Measurements from ENCODE around the gene NKX2-3.

NKX2-3 gene

GRCh38 chr10:99526861-99527504, 5.8 kb upstream of the NKX2-3 start:
- no peak for DNase-seq

GRCh38 chr10:99527526-99528493, 4.9 kb upstream of the NKX2-3 start:
- no peak for DNase-seq

GRCh38 chr10:99528494-99529441, 4.0 kb upstream of the NKX2-3 start:
- peak; percentile 35 for DNase-seq

DNA sequence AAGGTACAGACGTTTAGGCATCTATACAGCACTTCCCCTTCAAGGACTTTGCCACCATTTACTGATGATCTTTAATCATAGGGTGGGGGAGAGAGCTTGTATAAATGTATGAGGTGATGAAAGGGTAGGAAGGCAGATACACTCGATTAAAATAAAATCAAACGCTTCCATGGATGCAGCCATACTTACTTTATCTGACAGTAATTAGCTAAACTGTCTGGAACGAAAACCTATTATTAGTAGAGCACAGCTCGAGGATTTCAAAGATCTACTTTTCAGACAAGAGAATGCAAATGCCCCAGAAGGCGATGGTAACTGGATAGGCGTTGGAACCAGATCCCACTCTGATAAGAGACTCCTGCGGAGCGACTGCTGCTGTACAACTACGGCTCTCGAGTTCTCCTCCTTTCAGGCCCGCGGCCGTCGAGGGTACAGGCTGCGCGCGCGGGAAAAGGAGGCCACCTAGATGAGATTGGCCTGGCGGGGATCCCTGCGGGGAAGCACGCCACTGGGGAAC, 3.1 kb upstream of the NKX2-3 start:
- DNase-seq: peak; percentile 35

DNA sequence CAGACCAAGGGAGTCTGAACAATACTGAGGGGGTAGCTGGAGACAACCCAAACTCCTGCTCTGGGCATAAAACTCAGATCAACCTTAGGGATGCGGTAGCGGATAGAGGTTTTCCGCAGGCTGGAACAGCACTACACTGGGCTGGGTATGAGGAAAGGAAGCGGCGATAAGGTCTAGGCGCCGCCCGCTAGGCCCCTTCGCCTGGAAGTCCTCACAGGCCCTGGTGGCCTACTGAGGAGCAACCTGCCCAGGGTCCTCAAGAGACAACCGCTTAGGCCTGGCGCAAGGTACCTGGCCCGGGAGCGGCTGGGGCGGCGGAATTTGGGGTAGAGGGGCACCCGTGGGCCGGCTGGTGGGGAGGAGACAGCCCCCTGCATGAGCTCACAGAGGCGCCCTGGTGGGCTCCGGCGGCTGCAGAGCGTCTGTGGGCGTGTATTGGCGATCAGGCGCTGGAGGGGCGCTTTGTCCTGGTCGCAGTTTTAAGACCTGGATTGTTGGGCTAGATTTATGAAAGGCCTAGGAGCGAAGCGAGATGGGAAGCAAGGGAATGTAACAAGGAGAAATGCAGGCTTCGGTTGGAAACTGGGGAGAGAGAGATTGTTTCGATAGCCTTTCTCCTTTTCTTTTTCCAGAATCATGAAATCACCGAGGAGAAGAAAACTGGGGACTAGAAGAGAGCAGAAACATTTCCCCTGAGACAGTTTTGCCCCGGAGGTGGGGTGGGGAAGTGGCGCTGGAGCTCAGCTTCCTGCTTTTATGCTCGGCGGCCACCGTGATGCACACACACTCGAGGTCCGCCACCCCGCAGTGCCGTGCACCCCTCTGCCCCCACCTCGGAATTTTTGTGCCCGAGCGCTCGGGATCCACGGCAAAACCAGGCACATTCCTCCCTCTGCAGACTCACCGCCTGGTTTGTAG, 2.4 kb upstream of the NKX2-3 start:
- DNase-seq: no peak

DNA sequence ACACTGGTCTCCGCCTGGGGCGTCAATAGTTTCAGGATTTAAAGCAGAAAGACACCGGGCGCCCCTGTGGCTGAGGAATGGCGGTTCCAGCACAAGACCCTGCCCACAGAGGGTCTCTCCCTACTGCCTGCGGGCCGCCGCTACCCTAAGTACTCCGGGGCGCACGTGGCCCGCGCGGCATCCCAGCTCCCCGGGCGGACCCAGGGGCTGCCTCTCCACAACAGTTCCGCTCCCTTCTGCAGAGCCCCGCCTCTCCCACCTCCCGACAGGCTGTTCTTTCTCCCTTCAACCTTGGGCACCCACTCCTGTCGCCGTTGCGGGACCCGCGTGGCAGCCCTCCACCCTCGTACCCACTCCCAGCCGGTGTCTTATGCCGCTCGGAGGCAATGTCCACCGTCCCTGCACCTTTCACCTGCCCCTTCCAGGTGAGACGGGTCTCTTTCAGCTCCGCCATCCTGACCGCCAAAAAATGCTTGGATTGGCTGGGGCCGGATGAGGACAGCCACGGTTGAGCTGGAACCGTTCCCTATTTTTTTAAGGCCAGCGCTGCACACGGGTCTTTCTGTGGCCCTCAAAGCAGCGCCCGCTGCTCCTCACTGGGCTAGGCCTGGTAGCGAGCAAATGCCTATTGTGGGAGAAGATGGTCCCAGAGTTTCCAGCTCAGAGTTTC, 1.6 kb upstream of the NKX2-3 start:
- DNase-seq: no peak

GRCh38 chr10:99531696-99532593, 797 bp upstream of the NKX2-3 start:
- no peak for DNase-seq

DNA sequence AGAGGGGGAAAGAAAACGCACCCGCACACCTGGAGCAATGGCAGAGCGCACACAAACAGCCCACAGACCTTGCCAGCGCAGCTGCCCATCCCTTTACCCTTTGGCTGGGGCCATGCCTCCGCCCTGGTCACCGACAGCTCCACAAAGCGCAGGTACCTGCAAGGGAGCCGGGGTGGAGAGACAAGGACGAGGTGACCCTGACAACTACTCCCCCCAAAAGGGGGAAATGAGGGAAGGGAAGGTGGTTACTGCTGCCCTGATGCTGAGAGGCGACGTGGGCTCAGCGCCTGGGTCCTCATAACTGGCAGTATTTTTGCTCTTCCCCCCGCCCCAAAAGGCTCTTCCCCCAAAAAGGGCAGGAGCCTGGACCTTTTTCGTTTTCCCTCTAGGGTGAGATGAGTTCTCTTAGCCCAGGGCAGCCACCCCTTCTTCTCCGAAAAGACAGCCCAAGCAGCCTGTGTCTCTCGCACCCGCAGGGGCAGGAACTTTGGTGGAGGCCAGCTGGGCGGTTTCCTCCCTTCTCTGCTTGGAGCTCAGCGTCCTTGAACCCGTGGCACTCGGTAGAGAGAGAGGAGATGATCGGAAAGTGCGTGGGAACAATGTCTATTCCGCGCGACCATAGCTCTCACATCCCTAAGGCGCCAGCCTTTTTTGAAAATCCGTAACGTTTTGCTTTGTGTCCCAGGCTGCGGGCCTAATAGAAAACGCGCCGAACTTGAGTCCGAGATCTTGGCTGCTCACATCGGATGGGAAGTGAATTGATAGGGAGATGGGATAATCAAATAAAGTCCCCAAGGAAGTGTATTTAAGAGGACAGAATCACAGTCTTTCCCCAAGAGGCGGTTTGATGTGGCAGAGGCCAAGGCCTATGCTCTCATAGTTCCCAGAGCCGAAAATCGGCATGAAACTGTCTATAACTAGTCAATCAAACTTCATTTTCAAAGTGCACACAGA, 1.0 kb downstream of the NKX2-3 start:
- DNase-seq: no peak

- no peak for DNase-seq
These were observed 1.8 kb downstream of the NKX2-3 start for GRCh38 chr10:99534450-99534938.

DNA sequence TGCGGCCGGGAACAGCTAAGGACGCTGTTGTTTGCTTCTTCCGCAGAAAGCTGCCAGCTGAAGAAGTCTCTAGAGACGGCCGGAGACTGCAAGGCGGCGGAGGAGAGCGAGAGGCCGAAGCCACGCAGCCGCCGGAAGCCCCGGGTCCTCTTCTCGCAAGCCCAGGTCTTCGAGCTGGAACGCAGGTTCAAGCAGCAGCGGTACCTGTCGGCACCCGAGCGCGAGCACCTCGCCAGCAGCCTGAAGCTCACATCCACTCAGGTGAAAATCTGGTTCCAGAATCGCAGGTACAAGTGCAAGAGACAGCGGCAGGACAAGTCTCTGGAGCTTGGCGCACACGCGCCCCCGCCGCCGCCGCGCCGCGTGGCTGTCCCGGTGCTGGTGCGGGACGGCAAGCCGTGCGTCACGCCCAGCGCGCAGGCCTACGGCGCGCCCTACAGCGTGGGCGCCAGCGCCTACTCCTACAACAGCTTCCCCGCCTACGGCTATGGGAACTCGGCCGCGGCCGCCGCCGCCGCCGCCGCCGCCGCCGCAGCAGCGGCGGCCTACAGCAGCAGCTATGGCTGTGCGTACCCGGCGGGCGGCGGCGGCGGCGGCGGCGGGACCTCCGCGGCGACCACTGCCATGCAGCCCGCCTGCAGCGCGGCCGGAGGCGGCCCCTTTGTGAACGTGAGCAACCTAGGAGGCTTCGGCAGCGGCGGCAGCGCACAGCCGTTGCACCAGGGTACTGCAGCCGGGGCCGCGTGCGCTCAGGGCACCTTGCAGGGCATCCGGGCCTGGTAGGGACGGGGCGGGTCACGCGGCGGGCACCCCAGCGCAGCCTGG, 2.4 kb downstream of the NKX2-3 start:
- DNase-seq: no peak

DNA sequence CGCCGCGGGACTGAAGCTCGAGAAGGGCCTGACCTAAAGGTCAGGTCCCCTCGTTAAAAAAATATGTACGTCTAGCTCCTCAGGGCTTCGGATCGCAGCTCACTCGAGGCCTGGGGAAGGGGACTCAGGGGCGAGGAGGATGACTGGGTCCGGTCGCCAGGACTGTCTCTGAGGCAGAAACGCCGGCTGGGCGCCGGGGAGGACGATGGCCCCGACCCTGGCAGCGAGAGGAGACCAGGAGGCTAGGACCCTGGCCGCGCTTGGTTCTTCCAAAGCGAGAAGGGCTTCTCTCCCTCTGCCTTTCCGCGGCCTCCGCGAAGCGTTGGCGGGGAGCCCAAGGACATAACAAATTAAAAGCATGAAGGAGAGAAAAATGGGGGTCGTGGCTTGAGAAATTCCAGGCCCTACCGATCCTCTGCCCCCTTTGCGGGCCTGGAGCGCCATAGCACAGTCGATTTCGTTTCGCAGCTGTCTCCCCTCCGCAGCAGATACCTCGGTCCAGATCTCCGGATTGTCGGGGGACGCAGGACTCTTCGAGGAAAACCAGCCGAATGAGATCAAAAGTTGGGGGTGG, 3.1 kb downstream of the NKX2-3 start:
- DNase-seq: no peak

- DNase-seq: no peak
These were observed 3.8 kb downstream of the NKX2-3 start for GRCh38 chr10:99536338-99537085.

GRCh38 chr10:99537086-99537988, 4.6 kb downstream of the NKX2-3 start:
- DNase-seq: peak; percentile 14

GRCh38 chr10:99537989-99538917, 5.5 kb downstream of the NKX2-3 start:
- DNase-seq: no peak

All from NCI-H2227 treated with DMSO at 0.1 percent for 48 hours (cell line).